HepG2 (cell line): ENCODE measurements around the gene RAET1L. TPM values are rescaled to one million over a fixed set of nuclear protein-coding genes. Genes with fewer than 3 reads are reported as not detected.

Source experiments
- CBX5 ChIP-seq: sonication (generic); formaldehyde crosslinking; IDR thresholded peaks from 2 replicates; pipeline ENCODE4 v1.4.0; 2020; ENCODE audit warnings: missing genetic modification reagents, borderline replicate concordance
- CEBPB ChIP-seq: IDR thresholded peaks from 2 replicates; pipeline ENCODE4 v1.6.1; 2011; ENCODE audit warnings: low read depth, low read length, improper control_type of control experiment, borderline replicate concordance
- KLF6 ChIP-seq: IDR thresholded peaks from 2 replicates; pipeline ENCODE4 v1.8.0; 2016; ENCODE audit warnings: missing biosample characterization, missing genetic modification reagents
- MIER2 ChIP-seq: IDR thresholded peaks from 2 replicates; pipeline ENCODE4 v1.6.1; 2016; ENCODE audit warnings: missing biosample characterization, missing genetic modification reagents
- NKX3-1 ChIP-seq: sonication (generic); formaldehyde crosslinking; IDR thresholded peaks from 2 replicates; pipeline ENCODE4 v1.5.0; 2020; ENCODE audit warnings: missing genetic modification reagents
- SP2 ChIP-seq: sonication (generic); formaldehyde crosslinking; IDR thresholded peaks from 2 replicates; pipeline ENCODE4 v1.5.1; 2020; ENCODE audit warnings: mild to moderate bottlenecking, missing genetic modification reagents
- SP4 ChIP-seq: sonication (generic); formaldehyde crosslinking; IDR thresholded peaks from 2 replicates; pipeline ENCODE4 v1.8.1; 2023; ENCODE audit warnings: mild to moderate bottlenecking, missing genetic modification reagents
- THYN1 ChIP-seq: sonication (generic); formaldehyde crosslinking; IDR thresholded peaks from 2 replicates; pipeline ENCODE4 v1.8.1; 2023; ENCODE audit warnings: low read depth, mild to moderate bottlenecking, moderate library complexity, missing genetic modification reagents, borderline replicate concordance
- TMF1 ChIP-seq: sonication (generic); formaldehyde crosslinking; IDR thresholded peaks from 2 replicates; pipeline ENCODE4 v1.8.1; 2022; ENCODE audit warnings: low read depth, missing genetic modification reagents
- ZBTB42 ChIP-seq: sonication (generic); formaldehyde crosslinking; IDR thresholded peaks from 2 replicates; pipeline ENCODE4 v1.5.0; 2020; ENCODE audit warnings: mild to moderate bottlenecking, missing genetic modification reagents
- ZNF282 ChIP-seq: fragments of 450-650 bp; IDR thresholded peaks from 2 replicates; pipeline ENCODE4 v1.6.1; 2018; ENCODE audit not compliant: partially characterized antibody
- ZNF292 ChIP-seq: sonication (generic); formaldehyde crosslinking; IDR thresholded peaks from 2 replicates; pipeline ENCODE4 v1.8.1; 2022; ENCODE audit warnings: mild to moderate bottlenecking, low read depth, missing genetic modification reagents, borderline replicate concordance
- ZNF414 ChIP-seq: sonication (generic); formaldehyde crosslinking; IDR thresholded peaks from 2 replicates; pipeline ENCODE4 v1.5.0; 2020; ENCODE audit warnings: missing genetic modification reagents
- ZNF44 ChIP-seq: sonication (generic); formaldehyde crosslinking; IDR thresholded peaks from 2 replicates; pipeline ENCODE4 v1.5.1; 2020; ENCODE audit warnings: mild to moderate bottlenecking, missing genetic modification reagents
- ZNF562 ChIP-seq: sonication (generic); formaldehyde crosslinking; IDR thresholded peaks from 2 replicates; pipeline ENCODE4 v1.8.0; 2022; ENCODE audit warnings: missing genetic modification reagents, borderline replicate concordance
- polyA plus RNA-seq, 8 experiments: library from polyadenylated mRNA; depleted of rRNA in 3 of 8; stranded (reverse) in 7 of 8; unstranded in 1 of 8; fragments of >200 nt; fragmentation: Illumina TruSeq in 4 of 8; extraction: Trizol in 4 of 8; gene quantifications; 2 replicates each; pipeline versions ENCODE4 v1.2.1 to v1.2.3, GENCODE V29; 2011 to 2016; ENCODE audit warnings: low read depth in 4 of 8, missing spikeins in 1 of 8, mixed read lengths in 1 of 8; ENCODE audit not compliant: insufficient read depth in 1 of 8
- total RNA-seq, 5 experiments: library from RNA; depleted of rRNA; stranded (reverse); fragments of >200 nt; fragmentation: Illumina TruSeq; extraction: Trizol; gene quantifications; 2 replicates each; pipeline ENCODE4 v1.2.3, GENCODE V29; 2016; ENCODE audit warnings: low read depth in 1 of 5
- TF ChIP-seq, protein P1 (sequence below): IDR thresholded peaks from 2 replicates; pipeline ENCODE4 v1.4.0; 2020; ENCODE audit warnings: mild to moderate bottlenecking, missing genetic modification reagents
- TF ChIP-seq, protein P2 (sequence below): sonication (generic); formaldehyde crosslinking; IDR thresholded peaks from 2 replicates; pipeline ENCODE4 v1.4.0; 2020; ENCODE audit warnings: missing genetic modification reagents, borderline replicate concordance
- TF ChIP-seq, protein P3 (sequence below): sonication (generic); formaldehyde crosslinking; IDR thresholded peaks from 2 replicates; pipeline ENCODE4 v1.4.0; 2020; ENCODE audit warnings: missing genetic modification reagents

Gene RAET1L
- total and polyA plus RNA-seq, 2 of the 13 experiments (the other 11 are each of a cell fraction or from before 2014, with no cell fraction given), result not detected

GRCh38 chr6:150004783-150005717 lies 20.3 kb downstream of the RAET1L start (continued):
- TF ChIP-seq, protein P1, sequence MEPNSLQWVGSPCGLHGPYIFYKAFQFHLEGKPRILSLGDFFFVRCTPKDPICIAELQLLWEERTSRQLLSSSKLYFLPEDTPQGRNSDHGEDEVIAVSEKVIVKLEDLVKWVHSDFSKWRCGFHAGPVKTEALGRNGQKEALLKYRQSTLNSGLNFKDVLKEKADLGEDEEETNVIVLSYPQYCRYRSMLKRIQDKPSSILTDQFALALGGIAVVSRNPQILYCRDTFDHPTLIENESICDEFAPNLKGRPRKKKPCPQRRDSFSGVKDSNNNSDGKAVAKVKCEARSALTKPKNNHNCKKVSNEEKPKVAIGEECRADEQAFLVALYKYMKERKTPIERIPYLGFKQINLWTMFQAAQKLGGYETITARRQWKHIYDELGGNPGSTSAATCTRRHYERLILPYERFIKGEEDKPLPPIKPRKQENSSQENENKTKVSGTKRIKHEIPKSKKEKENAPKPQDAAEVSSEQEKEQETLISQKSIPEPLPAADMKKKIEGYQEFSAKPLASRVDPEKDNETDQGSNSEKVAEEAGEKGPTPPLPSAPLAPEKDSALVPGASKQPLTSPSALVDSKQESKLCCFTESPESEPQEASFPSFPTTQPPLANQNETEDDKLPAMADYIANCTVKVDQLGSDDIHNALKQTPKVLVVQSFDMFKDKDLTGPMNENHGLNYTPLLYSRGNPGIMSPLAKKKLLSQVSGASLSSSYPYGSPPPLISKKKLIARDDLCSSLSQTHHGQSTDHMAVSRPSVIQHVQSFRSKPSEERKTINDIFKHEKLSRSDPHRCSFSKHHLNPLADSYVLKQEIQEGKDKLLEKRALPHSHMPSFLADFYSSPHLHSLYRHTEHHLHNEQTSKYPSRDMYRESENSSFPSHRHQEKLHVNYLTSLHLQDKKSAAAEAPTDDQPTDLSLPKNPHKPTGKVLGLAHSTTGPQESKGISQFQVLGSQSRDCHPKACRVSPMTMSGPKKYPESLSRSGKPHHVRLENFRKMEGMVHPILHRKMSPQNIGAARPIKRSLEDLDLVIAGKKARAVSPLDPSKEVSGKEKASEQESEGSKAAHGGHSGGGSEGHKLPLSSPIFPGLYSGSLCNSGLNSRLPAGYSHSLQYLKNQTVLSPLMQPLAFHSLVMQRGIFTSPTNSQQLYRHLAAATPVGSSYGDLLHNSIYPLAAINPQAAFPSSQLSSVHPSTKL (CRISPR knock-in tag), result peak; percentile 56; the same call in 1 of the 2 replicates
- TF ChIP-seq, protein P2, sequence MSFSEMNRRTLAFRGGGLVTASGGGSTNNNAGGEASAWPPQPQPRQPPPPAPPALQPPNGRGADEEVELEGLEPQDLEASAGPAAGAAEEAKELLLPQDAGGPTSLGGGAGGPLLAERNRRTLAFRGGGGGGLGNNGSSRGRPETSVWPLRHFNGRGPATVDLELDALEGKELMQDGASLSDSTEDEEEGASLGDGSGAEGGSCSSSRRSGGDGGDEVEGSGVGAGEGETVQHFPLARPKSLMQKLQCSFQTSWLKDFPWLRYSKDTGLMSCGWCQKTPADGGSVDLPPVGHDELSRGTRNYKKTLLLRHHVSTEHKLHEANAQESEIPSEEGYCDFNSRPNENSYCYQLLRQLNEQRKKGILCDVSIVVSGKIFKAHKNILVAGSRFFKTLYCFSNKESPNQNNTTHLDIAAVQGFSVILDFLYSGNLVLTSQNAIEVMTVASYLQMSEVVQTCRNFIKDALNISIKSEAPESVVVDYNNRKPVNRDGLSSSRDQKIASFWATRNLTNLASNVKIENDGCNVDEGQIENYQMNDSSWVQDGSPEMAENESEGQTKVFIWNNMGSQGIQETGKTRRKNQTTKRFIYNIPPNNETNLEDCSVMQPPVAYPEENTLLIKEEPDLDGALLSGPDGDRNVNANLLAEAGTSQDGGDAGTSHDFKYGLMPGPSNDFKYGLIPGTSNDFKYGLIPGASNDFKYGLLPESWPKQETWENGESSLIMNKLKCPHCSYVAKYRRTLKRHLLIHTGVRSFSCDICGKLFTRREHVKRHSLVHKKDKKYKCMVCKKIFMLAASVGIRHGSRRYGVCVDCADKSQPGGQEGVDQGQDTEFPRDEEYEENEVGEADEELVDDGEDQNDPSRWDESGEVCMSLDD (CRISPR knock-in tag), result no peak
- TF ChIP-seq CEBPB, result no peak
- 0 out of 2 replicates have a peak, but pooled peaks have one; percentile 47 for TF ChIP-seq NKX3-1
- TF ChIP-seq TMF1 (CRISPR knock-in tag), result 0 out of 2 replicates have a peak, but pooled peaks have one; percentile 53
- no peak for TF ChIP-seq ZBTB42 (CRISPR knock-in tag)
- no peak for TF ChIP-seq ZNF562 (CRISPR knock-in tag)
- peak; percentile 83 for TF ChIP-seq SP4 (CRISPR knock-in tag)
- TF ChIP-seq THYN1 (CRISPR knock-in tag), result no peak
- no peak for TF ChIP-seq ZNF292 (CRISPR knock-in tag)
- 0 out of 2 replicates have a peak, but pooled peaks have one; percentile 10 for TF ChIP-seq MIER2 (CRISPR knock-in tag)
- TF ChIP-seq ZNF414 (CRISPR knock-in tag), result no peak
- TF ChIP-seq KLF6 (CRISPR knock-in tag), result 0 out of 2 replicates have a peak, but pooled peaks have one; percentile 26
- no peak for TF ChIP-seq SP2 (CRISPR knock-in tag)
- TF ChIP-seq, protein P3, sequence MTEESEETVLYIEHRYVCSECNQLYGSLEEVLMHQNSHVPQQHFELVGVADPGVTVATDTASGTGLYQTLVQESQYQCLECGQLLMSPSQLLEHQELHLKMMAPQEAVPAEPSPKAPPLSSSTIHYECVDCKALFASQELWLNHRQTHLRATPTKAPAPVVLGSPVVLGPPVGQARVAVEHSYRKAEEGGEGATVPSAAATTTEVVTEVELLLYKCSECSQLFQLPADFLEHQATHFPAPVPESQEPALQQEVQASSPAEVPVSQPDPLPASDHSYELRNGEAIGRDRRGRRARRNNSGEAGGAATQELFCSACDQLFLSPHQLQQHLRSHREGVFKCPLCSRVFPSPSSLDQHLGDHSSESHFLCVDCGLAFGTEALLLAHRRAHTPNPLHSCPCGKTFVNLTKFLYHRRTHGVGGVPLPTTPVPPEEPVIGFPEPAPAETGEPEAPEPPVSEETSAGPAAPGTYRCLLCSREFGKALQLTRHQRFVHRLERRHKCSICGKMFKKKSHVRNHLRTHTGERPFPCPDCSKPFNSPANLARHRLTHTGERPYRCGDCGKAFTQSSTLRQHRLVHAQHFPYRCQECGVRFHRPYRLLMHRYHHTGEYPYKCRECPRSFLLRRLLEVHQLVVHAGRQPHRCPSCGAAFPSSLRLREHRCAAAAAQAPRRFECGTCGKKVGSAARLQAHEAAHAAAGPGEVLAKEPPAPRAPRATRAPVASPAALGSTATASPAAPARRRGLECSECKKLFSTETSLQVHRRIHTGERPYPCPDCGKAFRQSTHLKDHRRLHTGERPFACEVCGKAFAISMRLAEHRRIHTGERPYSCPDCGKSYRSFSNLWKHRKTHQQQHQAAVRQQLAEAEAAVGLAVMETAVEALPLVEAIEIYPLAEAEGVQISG (CRISPR knock-in tag), result peak; percentile 45
- no peak for TF ChIP-seq ZNF44 (CRISPR knock-in tag)
- TF ChIP-seq CBX5, result 0 out of 2 replicates have a peak, but pooled peaks have one; percentile 33
- no peak for TF ChIP-seq ZNF282
